Uterus (tissue), 2 donors: ENCODE data around the gene CRACR2A.

Experiments used
- CTCF ChIP-seq, 4 experiments: fragments of 200-600 bp in 2 of 4; fragments of 450-650 bp in 2 of 4; sonication (generic) in 2 of 4; IDR thresholded peaks; one replicate each; pipeline ENCODE4 v1.5.1; 2016 to 2019; ENCODE audit warnings: antibody characterized with exemption in 4 of 4, mild to moderate bottlenecking in 2 of 4, moderate library complexity in 1 of 4
- POLR2A ChIP-seq, 2 donors: fragments of 450-650 bp; IDR thresholded peaks; one replicate each; pipeline ENCODE4 v1.6.1; 2016; ENCODE audit warnings: antibody characterized with exemption in 2 of 2, mild to moderate bottlenecking in 1 of 2, moderate library complexity in 1 of 2

DNA sequence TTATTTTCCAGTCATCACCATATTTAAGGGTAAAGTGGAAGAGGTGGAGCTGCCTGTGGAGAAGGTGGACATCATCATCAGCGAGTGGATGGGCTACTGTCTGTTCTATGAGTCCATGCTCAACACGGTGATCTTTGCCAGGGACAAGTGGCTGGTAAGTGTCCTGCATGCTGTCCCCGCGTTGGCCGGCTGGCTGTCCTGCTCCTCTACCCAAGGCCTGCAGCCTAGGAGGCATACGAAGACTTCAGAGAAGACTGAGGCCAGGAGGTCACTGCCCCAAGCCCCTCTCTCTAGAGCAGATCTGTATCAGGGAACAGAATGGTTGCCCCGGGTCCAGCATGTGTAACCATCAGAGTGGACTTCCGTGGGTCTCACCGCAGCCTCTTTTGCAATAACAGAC lies 184.2 kb downstream of the CRACR2A start:
- no peak for TF ChIP-seq CTCF (IDR thresholded peaks at IDR 0.05)
- TF ChIP-seq POLR2A (IDR thresholded peaks at IDR 0.05) = no peak
